Fibroblast of mammary gland (primary cell): Measurements from ENCODE around the gene ETHE1.

ENCODE experiments used
- DNase-seq: peaks from one replicate; pipeline ENCODE4 v3.0.0-alpha.2; 2010; ENCODE audit warnings: low read depth
- H3K4me3 ChIP-seq: 2 replicates; pipeline ENCODE4 v1.5.1; 2011; ENCODE audit warnings: low read depth, mild to moderate bottlenecking, low read length, moderate library complexity; ENCODE audit not compliant: control insufficient read depth
- TF ChIP-seq, protein P1 (sequence below): conservative IDR thresholded peaks from 2 replicates; pipeline ENCODE4 v1.5.1; 2011; ENCODE audit warnings: low read depth, low read length, inconsistent platforms; ENCODE audit not compliant: control insufficient read depth, insufficient read depth

ETHE1 gene

GRCh38 chr19:43462785-43463380 lies 64.1 kb downstream of the ETHE1 start:
- peak overlapping the region; percentile 72 for H3K4me3 ChIP-seq
- no peak for DNase-seq
- TF ChIP-seq, protein P1, sequence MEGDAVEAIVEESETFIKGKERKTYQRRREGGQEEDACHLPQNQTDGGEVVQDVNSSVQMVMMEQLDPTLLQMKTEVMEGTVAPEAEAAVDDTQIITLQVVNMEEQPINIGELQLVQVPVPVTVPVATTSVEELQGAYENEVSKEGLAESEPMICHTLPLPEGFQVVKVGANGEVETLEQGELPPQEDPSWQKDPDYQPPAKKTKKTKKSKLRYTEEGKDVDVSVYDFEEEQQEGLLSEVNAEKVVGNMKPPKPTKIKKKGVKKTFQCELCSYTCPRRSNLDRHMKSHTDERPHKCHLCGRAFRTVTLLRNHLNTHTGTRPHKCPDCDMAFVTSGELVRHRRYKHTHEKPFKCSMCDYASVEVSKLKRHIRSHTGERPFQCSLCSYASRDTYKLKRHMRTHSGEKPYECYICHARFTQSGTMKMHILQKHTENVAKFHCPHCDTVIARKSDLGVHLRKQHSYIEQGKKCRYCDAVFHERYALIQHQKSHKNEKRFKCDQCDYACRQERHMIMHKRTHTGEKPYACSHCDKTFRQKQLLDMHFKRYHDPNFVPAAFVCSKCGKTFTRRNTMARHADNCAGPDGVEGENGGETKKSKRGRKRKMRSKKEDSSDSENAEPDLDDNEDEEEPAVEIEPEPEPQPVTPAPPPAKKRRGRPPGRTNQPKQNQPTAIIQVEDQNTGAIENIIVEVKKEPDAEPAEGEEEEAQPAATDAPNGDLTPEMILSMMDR: no peak

DNA sequence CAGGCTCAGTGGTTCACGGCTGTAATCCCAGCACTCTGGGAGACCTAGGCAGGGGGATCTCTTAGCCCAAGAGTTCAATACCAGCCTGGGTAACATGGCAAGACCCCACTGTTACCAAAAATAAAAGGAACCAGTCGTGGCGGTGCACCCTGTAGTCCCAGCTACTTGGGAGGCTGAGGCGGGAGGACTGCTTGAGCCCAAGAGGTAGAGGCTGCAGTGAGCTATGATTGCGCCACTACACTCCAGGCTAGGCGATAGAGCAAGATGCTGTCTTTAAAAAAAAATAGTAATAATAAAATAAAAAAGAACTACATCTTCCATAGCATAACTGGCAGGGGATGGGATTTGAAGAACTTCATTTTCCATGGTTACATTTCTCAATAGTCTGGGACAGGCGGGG lies 64.6 kb downstream of the ETHE1 start:
- no peak for DNase-seq
- TF ChIP-seq, protein P1: no peak

DNA sequence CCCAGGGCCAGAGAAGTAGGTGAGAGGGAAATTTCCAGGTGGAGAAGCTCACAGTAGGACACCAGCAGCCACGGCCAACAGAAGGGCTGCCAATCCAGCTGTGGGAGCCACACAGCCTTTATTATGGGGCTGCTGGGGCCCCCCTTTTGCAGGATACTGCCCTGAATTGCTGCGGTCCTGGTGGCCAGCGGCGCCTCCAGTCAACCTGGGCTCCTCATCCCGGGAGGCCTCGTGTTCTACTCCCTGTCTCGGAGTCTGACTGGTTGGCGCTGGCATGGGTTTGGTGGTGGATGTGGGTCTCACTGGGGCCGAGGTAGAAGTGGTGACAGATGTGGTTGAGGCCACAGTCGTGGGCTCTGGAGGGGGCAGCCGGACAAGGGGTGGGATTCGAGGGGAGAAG lies 65.7 kb downstream of the ETHE1 start:
- no peak for DNase-seq
- TF ChIP-seq, protein P1: no peak
- no peak overlapping the region for H3K4me3 ChIP-seq

More for the DNA sequence above, 64.6 kb downstream of the ETHE1 start:
- H3K4me3 ChIP-seq: no peak overlapping the region

- DNase-seq: no peak
- TF ChIP-seq, protein P1: no peak
- H3K4me3 ChIP-seq: no peak overlapping the region
Measured at GRCh38 chr19:43460362-43461016, 66.5 kb downstream of the ETHE1 start.

DNA sequence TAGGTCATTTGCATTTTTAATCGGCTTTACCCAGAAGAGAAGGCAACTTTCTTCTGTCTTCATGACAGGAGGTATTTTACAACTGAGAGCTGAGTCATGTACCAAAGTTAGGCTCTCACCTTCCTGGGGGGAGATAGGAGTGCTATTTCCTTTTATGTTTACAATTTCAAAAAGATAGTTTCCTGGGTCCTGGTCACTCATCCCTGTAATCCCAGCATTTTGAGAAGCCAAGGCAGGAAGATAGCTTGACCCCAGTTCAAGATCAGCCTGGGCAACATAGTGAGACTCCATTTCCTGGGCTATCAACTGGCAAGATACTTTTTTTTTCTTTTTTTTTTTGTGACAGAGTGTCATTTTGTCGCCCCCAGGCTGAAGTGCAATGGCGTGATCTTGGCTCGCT lies 69.2 kb downstream of the ETHE1 start:
- TF ChIP-seq, protein P1: no peak
- DNase-seq: no peak
- H3K4me3 ChIP-seq: no peak overlapping the region
